ENCODE measurements around the gene GAS6.
A peak's percentile ranks its signal among the peaks of the same experiment; 100 is the strongest.

Gene GAS6

DNA sequence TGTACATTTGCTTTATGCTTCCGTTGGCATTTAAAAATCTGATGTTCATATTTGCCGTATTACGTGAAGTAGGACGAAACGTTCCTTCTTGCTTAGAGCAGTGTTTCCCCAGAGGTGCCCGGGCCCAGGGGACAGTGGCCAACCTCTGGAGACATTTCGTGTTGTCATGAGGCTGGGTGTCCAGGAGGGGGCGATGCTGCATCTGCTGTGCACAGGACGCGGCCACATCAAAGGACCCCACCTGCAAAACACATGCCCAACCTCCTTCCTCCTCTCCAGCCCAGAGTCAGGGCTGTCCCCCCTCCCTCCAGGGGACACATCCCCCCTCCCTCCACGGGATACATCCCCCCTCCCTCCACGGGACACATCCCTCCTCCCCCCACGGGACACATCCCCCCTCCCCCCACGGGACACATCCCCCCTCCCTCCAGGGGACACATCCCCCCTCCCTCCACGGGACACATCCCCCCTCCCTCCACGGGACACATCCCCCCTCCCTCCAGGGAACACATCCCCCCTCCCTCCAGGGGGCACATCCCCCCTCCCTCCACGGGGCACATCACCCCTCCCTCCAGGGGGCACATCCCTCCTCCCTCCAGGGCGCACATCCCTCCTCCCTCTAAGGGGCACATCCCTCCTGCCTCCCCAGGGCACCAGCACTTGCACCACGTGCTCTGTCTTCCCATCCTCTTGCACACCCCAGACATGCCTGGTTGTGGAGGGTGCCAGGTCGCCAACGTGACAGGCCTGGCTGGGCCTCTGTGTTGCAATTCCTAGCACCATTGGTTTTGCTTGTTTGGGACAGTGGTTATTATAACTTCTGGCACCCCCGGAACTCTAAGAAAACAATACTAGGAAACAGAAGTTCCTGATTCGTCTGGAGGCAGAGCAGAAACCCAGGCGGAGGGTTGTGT lies 46.7 kb downstream of the GAS6 start:
- no peak overlapping the region for H3K4me2 ChIP-seq (ENCODE audit: low read length)
- no peak overlapping the region for H4K8ac ChIP-seq (ENCODE audit: low read depth, low read length)
- H3K4me1 ChIP-seq (ENCODE audit: control insufficient read depth in 1 of 2, insufficient read depth in 2 of 2, low read length in 2 of 2), result peaks cover 15 to 18% of the 10 kb centered on the region in 2 experiments
- peaks cover 2% of the 10 kb centered on the region for H3K9me3 ChIP-seq (ENCODE audit: insufficient read depth, low read depth, low read length)
- no peak overlapping the region for H3K27ac ChIP-seq (ENCODE audit: low read depth, low read length)
- no peak overlapping the region for H2BK5ac ChIP-seq (ENCODE audit: low read depth, low read length, poor library complexity)
- H3K18ac ChIP-seq (ENCODE audit: low read length), result no peak overlapping the region
- H2AK5ac ChIP-seq (ENCODE audit: low read length), result no peak overlapping the region
- H3K23ac ChIP-seq (ENCODE audit: low read length), result no peak overlapping the region
- no CpG with 5 or more reads among the region's 24 CpGs for WGBS (ENCODE audit: extremely low coverage, insufficient coverage, insufficient read length)
- no peak overlapping the region for H3K9ac ChIP-seq (ENCODE audit: low read length)
- H2AFZ ChIP-seq (ENCODE audit: insufficient read depth, low read length, poor library complexity), result no peak overlapping the region
- no peak overlapping the region for H2BK12ac ChIP-seq (ENCODE audit: low read length)
- DNase-seq, result peak; percentile 60 to 77
- H3K4ac ChIP-seq (ENCODE audit: low read depth, low read length), result no peak overlapping the region
- H4K91ac ChIP-seq (ENCODE audit: low read depth, low read length), result peak overlapping the region; percentile 47
- peak overlapping the region; percentile 6 for H3K14ac ChIP-seq (ENCODE audit: low read length)
- H2BK120ac ChIP-seq (ENCODE audit: insufficient read depth, low read length, poor library complexity), result no peak overlapping the region
- peaks cover 12% of the 10 kb centered on the region for H3K79me1 ChIP-seq (ENCODE audit: low read length)
- no peak overlapping the region for H3K4me3 ChIP-seq (ENCODE audit: low read depth, low read length)
- H3K27me3 ChIP-seq (ENCODE audit: insufficient read depth, low read length), result no peaks in the 10 kb centered on the region
- no peaks in the 10 kb centered on the region for H3K79me2 ChIP-seq (ENCODE audit: control insufficient read depth, insufficient read depth, low read length, poor library complexity)
- H3K36me3 ChIP-seq (ENCODE audit: control insufficient read depth in 1 of 2, insufficient read depth in 2 of 2, low read length in 2 of 2), result peaks cover 0 to 3% of the 10 kb centered on the region in 2 experiments
- no peak overlapping the region for H4K12ac ChIP-seq (ENCODE audit: low read depth, low read length)

DNA sequence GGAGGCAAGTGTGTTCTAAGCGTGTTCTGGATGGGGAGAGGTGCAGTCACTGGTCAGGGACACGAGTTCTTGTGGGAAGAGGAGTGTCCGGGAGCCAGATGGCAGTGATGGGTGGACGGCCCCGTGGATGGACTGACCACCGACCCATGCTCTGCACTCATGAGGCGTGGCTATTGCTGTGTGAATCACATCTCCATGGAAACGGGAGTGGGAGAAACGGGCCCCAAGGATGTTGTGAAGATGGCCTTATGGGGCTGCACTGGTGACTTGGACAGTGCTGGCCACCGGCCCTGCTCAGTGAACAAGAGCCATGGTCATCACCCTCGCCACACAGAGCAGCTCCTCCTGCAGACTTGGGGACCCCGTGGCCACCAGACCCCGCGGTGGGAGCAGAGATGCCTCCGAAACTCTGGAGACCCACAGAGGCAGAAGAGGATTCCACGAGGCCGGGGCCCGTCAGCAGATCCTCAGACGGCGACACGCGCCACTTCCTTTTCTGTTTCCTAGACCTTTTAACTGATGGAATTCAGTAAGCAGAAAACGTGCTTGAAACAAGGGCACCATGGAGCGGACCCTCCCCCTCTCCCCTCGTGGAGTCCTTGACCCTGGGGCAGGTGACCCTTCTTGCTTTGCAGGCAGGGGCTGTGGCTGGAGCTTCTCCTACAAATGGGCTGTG lies 47.5 kb downstream of the GAS6 start:
- DNase-seq, result no peak
- Histone ChIP-seq H2BK5ac (ENCODE audit: low read depth, low read length, poor library complexity) (no peak overlapping the region), H3K4me2 (ENCODE audit: low read length) (no peak overlapping the region), H2AFZ (ENCODE audit: insufficient read depth, low read length, poor library complexity) (no peak overlapping the region), H2BK12ac (ENCODE audit: low read length) (no peak overlapping the region), H3K4ac (ENCODE audit: low read depth, low read length) (no peak overlapping the region), H3K4me3 (ENCODE audit: low read depth, low read length) (no peak overlapping the region), H3K4me1 (ENCODE audit: control insufficient read depth in 1 of 2, insufficient read depth in 2 of 2, low read length in 2 of 2) (peaks cover 9 to 10% of the 10 kb centered on the region in 2 experiments), H3K9me3 (ENCODE audit: insufficient read depth, low read depth, low read length) (peaks cover 2% of the 10 kb centered on the region), H4K8ac (ENCODE audit: low read depth, low read length) (no peak overlapping the region), H3K18ac (ENCODE audit: low read length) (no peak overlapping the region), H3K36me3 (ENCODE audit: control insufficient read depth in 1 of 2, insufficient read depth in 2 of 2, low read length in 2 of 2) (no peaks in the 10 kb centered on the region), H4K91ac (ENCODE audit: low read depth, low read length) (no peak overlapping the region), H4K12ac (ENCODE audit: low read depth, low read length) (no peak overlapping the region), H3K14ac (ENCODE audit: low read length) (no peak overlapping the region), H3K27ac (ENCODE audit: low read depth, low read length) (no peak overlapping the region), H3K27me3 (ENCODE audit: insufficient read depth, low read length) (no peaks in the 10 kb centered on the region), H2BK120ac (ENCODE audit: insufficient read depth, low read length, poor library complexity) (no peak overlapping the region), H3K79me1 (ENCODE audit: low read length) (peaks cover 4% of the 10 kb centered on the region), H3K23ac (ENCODE audit: low read length) (no peak overlapping the region), H2AK5ac (ENCODE audit: low read length) (no peak overlapping the region), H3K79me2 (ENCODE audit: control insufficient read depth, insufficient read depth, low read length, poor library complexity) (no peaks in the 10 kb centered on the region), H3K9ac (ENCODE audit: low read length) (no peak overlapping the region)
- WGBS (ENCODE audit: extremely low coverage, insufficient coverage, insufficient read length), result no CpG with 5 or more reads among the region's 25 CpGs

DNA sequence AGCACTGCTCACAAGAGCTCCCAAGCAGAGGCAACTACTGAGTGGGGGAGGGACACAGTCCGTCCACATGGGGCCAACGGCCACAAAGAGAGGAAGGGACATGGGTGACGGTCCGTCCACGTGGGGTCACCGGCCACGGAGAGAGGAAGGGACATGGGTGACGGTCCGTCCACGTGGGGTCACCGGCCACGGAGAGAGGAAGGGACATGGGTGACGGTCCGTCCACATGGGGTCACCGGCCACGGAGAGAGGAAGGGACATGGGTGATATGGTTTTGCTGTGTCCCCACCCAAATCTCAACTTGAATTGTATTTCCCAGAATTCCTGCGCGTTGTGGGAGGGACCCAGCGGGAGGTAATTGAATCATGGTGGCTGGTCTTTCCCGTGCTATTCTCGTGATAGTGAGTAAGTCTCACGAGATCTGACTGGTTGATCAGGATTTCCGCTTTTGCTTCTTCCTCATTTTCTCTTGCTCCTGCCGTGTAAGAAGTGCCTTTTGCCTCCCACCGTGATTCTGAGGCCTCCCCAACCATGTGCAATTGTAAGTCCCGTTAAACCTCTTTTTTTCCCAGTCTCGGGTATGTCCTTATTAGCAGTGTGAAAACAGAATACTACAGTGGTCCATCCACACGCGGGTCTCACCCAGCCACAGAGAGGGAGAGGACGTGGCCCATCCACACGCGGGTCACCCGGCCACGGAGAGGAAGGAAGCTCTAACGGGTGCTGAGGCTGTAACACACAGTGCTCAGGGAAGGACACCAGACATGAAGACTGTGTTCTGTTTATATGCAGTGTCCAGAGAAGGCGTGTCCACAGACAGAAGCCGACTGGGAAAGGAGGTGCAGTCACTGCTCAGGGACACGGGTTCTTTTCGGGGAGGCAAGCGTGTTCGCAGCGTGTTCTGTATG lies 48.5 kb downstream of the GAS6 start:
- Histone ChIP-seq H2AK5ac (ENCODE audit: low read length) (no peak overlapping the region), H2BK120ac (ENCODE audit: insufficient read depth, low read length, poor library complexity) (no peak overlapping the region), H3K23ac (ENCODE audit: low read length) (no peak overlapping the region), H3K36me3 (ENCODE audit: control insufficient read depth in 1 of 2, insufficient read depth in 2 of 2, low read length in 2 of 2) (no peaks in the 10 kb centered on the region), H2BK12ac (ENCODE audit: low read length) (no peak overlapping the region), H3K14ac (ENCODE audit: low read length) (no peak overlapping the region), H3K79me2 (ENCODE audit: control insufficient read depth, insufficient read depth, low read length, poor library complexity) (no peaks in the 10 kb centered on the region), H3K9me3 (ENCODE audit: insufficient read depth, low read depth, low read length) (peaks cover 5% of the 10 kb centered on the region), H3K18ac (ENCODE audit: low read length) (no peak overlapping the region), H3K27me3 (ENCODE audit: insufficient read depth, low read length) (no peaks in the 10 kb centered on the region), H3K27ac (ENCODE audit: low read depth, low read length) (no peak overlapping the region), H3K79me1 (ENCODE audit: low read length) (no peaks in the 10 kb centered on the region), H4K12ac (ENCODE audit: low read depth, low read length) (no peak overlapping the region), H2AFZ (ENCODE audit: insufficient read depth, low read length, poor library complexity) (no peak overlapping the region), H4K91ac (ENCODE audit: low read depth, low read length) (no peak overlapping the region), H3K4me3 (ENCODE audit: low read depth, low read length) (no peak overlapping the region), H3K9ac (ENCODE audit: low read length) (no peak overlapping the region), H4K8ac (ENCODE audit: low read depth, low read length) (no peak overlapping the region), H3K4ac (ENCODE audit: low read depth, low read length) (no peak overlapping the region), H3K4me2 (ENCODE audit: low read length) (no peak overlapping the region), H3K4me1 (ENCODE audit: control insufficient read depth in 1 of 2, insufficient read depth in 2 of 2, low read length in 2 of 2) (peaks cover 5% of the 10 kb centered on the region in 2 experiments), H2BK5ac (ENCODE audit: low read depth, low read length, poor library complexity) (no peak overlapping the region)
- DNase-seq, result peak in 1 of 2 donors; percentile 13
- no CpG with 5 or more reads among the region's 42 CpGs for WGBS (ENCODE audit: extremely low coverage, insufficient coverage, insufficient read length)

DNA sequence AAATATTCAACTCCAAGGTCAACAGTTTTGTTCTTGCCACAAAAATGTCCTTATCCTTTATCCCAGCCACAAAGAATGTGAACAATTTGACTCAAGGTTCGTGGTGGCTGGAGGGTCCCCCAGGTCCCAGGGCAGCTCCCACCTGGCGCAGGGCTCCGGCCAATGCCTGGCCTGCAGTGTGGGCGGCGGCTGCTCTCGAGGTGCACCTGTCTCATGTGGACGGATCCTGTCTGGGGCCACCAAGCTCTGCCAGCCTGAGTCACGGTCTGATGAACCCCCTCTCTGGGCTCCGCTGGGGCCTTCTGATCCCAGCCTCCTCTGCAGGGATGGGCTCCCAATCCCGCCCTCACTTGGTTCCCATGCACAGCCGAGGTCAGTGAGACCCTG lies 49.4 kb downstream of the GAS6 start:
- no CpG with 5 or more reads among the region's 11 CpGs for WGBS (ENCODE audit: extremely low coverage, insufficient coverage, insufficient read length)
- no peak overlapping the region for H4K12ac ChIP-seq (ENCODE audit: low read depth, low read length)
- no peak overlapping the region for H2AK5ac ChIP-seq (ENCODE audit: low read length)
- DNase-seq, result no peak
- no peak overlapping the region for H2BK12ac ChIP-seq (ENCODE audit: low read length)
- no peak overlapping the region for H3K4me2 ChIP-seq (ENCODE audit: low read length)
- no peak overlapping the region for H2BK120ac ChIP-seq (ENCODE audit: insufficient read depth, low read length, poor library complexity)
- no peaks in the 10 kb centered on the region for H3K79me1 ChIP-seq (ENCODE audit: low read length)
- no peak overlapping the region for H3K9ac ChIP-seq (ENCODE audit: low read length)
- no peak overlapping the region for H2AFZ ChIP-seq (ENCODE audit: insufficient read depth, low read length, poor library complexity)
- no peak overlapping the region for H3K18ac ChIP-seq (ENCODE audit: low read length)
- no peak overlapping the region for H3K4ac ChIP-seq (ENCODE audit: low read depth, low read length)
- no peak overlapping the region for H3K23ac ChIP-seq (ENCODE audit: low read length)
- H2BK5ac ChIP-seq (ENCODE audit: low read depth, low read length, poor library complexity), result no peak overlapping the region
- H4K91ac ChIP-seq (ENCODE audit: low read depth, low read length), result no peak overlapping the region
- no peaks in the 10 kb centered on the region for H3K79me2 ChIP-seq (ENCODE audit: control insufficient read depth, insufficient read depth, low read length, poor library complexity)
- no peak overlapping the region for H3K27ac ChIP-seq (ENCODE audit: low read depth, low read length)
- H3K14ac ChIP-seq (ENCODE audit: low read length), result no peak overlapping the region
- no peaks in the 10 kb centered on the region for H3K36me3 ChIP-seq (ENCODE audit: control insufficient read depth in 1 of 2, insufficient read depth in 2 of 2, low read length in 2 of 2)
- no peaks in the 10 kb centered on the region for H3K27me3 ChIP-seq (ENCODE audit: insufficient read depth, low read length)
- H3K4me1 ChIP-seq (ENCODE audit: control insufficient read depth in 1 of 2, insufficient read depth in 2 of 2, low read length in 2 of 2), result peaks cover 5% of the 10 kb centered on the region in 2 experiments
- H3K4me3 ChIP-seq (ENCODE audit: low read depth, low read length), result no peak overlapping the region
- peaks cover 9% of the 10 kb centered on the region for H3K9me3 ChIP-seq (ENCODE audit: insufficient read depth, low read depth, low read length)
- H4K8ac ChIP-seq (ENCODE audit: low read depth, low read length), result no peak overlapping the region

Data from trophoblast cell (in vitro differentiated cells and primary cell).